ENCODE results near the gene YTHDF2.
"Not testable (repeated sequence)": the region's sequence is repeated elsewhere in the genome, so short reads cannot be mapped to it uniquely, and the experiment has no call there.

YTHDF2 gene

DNA sequence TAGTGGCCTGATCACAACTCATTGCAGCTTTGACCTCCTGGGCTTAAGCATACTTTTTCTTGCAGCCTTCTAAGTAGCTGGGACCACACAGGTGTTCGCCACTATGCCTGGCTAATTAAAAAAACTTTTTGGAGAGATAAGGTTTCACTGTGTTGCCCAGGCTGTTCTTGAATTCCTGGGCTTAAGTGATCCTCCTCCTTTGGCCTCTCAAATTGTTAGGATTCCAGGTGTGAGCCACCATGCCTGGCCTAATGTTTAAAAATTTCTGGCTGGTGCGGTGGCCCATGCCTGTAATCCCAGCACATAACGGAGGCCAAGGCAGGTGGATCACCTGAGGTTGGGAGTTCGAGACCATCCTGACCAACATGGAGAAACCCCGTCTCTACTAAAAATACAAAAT is 24.4 kb downstream of the YTHDF2 start:
- DNase-seq: no peak

DNA sequence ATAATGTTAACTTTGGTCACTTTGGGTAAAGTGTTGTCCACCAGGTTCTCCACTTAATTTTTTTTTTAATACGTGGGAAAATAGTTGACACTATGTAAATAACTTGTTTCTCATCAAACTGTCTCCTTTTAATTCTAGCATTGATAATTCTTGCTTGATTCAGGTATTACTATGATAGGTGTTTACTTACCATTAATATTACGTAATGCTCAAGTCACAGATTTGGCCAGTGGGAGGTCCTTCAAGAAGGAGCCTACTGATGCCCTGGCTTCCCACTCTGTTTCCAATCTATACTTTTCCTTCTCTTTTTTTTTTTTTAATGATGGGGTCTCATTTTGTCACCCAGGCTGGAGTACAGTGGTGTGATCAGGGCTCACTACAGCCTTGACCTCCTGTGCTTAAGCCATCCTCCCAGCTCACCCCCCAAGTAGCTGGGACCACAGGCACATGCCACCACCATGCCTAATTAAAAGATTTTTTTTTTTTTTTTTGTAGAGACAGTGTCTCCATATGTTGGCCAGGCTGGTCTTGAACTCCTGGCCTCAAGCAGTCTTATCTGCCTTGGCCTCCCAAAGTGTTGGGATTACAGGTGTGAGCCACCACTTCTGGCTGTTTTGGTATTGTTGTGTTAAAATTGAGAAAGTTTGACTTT is 29.9 kb downstream of the YTHDF2 start:
- no peak for DNase-seq

DNA sequence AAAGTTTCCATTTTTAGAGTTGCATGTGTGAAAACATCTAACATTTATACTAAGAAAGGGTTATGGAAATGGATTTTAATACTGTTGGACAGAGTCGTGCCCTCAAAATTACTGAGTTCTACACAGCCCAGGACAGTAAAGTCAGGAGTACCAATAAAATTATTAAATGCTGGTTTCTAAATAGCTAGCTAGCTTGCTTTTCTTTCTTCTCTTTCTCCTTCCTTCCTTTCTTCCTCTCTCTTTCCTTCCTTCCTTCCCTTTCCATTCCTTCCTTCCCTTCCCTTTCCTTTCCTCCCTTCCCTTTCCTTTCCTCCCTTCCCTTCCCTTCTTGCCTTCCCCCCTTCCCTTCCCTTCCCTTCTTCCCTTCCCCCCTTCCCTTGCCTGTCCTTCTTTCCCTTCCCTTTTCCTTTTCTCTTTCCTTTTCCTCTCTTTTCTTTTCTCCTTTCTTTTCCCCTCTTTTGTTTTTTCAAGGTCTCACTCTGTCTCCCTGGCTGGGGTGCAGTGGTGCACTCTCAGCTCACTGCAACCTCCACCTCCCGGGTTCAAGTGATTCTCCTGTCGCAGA is 33.9 kb downstream of the YTHDF2 start:
- DNase-seq: no peak

DNA sequence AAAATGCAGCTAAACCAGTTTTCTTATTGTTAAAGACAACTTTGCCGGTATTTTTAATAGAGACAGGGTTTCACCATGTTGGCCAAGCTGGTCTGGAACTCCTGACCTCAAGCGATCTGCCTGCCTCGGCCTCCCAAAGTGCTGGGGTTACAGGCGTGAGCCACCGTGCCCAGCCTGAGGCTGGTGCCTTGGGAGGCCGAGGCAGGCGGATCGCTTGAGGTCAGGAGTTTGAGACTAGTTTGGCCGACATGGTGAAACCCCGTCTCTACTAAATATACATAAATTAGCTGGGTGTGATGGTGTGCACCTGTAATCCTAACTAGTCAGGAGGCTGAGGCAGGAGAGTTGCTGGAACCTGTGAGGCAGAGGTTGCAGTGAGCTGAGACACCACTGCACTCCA is 35.2 kb downstream of the YTHDF2 start:
- not testable (repeated sequence) for DNase-seq

DNA sequence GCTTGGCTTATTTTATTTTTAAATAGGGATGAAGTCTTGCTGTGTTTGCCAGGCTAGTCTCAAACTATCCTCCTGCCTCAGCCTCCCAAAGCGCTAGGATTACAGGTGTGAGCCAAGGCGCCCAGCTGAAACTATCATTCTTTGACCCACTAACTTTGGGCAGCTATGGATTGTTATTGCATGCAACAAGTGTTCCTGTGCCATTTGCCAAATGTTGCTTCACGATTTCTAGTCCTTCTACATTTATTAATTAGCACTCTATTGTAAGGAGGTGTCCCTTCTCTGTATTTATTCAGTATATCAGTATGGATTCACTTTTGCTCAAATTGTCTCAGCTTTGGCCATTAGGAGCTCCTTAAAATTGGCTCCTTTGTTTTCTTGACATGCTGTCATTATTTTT is 36.4 kb downstream of the YTHDF2 start:
- DNase-seq: no peak

DNA sequence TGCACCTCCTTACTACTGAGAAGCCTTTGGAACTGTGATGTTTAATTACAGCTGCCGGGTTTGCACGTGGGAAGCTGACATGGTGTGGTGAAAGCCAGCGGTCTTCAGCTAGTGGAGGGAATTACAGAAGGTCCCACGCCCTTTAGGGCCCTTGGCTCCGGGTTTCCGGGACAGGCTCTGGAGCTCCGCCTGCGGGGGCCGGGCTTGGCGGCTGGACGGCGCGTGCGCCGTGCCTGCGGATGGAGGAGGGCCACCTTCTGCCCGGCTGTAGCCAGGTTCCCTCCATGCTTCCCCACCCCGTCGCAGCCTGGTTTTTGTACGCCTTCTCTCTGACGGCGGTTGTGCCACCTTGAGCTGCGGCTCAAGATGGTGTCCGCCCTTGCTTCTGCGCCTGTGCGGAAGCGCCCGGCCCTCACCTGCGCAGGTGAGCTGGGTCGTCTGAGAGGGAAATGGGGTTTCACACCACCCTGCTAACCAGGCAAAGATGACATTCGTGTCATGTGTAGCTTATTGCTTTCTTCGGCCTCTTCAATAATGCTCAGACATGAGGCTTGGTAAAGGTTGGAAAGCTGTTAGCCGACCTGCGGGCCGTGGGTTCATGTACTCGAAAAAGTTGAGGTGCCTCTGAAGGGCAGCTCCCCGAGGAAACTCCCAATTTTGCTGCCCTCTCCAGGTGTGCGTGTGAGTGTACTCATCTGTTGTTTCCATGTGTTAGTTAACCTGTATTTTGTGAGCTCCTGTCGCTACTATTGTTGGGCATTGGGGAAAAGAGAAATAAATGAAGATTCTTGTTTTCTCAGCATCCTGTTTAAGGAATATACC is 38.6 kb downstream of the YTHDF2 start:
- DNase-seq: peak; percentile 82

DNA sequence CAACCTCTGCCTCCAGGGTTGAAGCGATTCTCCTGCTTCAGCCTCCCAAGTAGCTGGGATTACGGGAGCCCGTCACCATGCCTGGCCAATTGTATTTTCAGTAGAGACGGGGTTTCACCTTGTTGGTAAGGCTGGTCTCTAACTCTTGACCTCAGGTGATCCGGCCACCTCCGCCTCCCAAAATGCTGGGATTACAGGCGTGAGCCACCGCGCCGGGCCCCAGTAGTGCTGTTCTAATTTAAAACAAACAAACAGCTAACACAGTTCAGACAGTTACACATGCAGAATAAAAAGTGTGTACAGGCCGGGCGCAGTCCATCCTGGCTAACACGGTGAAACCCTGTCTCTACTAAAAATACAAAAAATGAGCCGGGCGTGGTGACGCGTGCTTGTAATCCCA is 39.6 kb downstream of the YTHDF2 start:
- DNase-seq: no peak

DNA sequence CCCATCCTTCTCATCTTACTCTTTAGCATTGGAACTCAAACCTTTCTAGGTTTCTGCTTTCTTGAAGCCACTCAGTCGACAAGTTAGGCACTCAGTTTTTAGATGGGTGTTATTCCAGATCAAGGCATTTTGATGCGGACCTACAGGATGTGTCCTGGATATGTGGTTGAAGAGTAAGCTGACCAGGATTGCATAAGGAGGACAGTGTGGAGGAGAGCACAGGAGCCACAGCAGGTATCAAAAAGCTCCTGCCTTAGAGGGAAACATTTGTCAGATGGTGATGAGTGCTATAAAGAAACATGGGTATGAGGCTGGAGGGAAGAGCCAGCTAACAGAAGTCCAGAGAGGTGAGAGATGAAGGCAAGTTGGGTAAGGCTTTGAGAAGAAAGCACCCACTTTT is 41.3 kb downstream of the YTHDF2 start:
- no peak for DNase-seq

DNA sequence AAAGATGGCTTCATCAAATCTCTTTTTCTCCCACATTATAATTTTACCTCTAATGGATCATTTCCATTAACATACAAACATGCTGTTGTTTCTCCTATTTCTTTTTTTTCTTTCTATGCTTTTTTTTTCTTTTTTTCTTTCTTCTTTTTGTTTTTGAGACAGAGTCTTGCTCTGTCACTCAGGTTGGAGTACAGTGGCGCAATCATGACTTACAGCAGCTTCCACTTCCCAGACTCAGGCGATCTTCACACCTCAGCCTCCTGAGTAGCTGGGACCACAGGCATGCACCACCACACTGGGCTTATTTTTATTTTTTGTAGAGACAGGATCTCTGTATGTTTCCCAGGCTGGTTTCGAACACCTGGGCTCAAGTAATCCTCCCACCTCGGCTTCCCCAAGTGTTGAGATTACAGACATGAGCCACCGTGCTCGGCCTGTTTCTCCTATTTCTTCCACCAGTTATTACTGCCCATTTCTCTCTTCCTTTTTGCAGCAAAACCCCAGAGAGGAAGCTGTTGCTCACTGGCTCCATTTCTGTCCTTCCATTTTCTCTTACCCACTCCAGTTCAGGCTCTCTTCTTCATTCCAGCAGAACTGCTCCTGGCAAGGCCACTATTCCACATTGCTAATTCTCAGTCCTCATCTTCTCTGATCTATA is 43.1 kb downstream of the YTHDF2 start:
- DNase-seq: no peak

DNA sequence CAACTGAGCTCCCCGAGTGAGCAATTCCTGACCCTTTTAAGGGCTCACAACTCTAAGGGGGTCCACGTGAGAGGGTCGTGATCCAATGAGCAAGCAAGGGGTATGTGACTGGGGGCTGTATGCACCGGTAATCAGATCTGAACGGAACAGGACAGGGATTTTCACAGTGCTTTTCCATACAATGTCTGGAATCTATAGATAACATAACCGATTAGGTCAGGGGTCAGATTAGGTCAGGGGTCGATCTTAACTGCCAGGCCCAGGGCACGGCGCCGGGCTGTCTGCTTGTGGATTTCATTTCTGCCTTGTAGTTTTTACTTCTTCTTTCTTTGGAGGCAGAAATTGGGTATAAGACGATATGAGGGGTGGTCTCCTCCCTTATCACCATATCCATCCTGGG is 44.6 kb downstream of the YTHDF2 start:
- DNase-seq: no peak

DNA sequence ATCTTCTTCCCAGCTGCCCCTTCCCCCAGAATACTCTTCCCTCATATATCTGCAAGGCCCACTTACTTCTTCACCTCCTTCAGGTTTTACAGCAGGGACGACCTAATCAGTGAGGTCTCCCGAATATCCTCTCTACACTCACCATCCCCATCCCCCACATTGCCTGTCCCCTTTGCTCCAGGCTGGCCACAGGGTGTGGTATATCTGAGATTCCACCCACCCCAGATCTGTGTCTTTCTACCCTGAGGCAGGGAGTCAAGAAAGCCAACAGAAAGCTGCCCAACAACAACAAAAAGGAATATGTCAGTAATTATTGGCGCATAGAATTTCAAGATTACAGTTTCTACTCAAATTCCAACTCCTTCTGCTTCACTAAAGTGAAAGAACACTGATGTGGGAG is 45.3 kb downstream of the YTHDF2 start:
- DNase-seq: no peak

DNA sequence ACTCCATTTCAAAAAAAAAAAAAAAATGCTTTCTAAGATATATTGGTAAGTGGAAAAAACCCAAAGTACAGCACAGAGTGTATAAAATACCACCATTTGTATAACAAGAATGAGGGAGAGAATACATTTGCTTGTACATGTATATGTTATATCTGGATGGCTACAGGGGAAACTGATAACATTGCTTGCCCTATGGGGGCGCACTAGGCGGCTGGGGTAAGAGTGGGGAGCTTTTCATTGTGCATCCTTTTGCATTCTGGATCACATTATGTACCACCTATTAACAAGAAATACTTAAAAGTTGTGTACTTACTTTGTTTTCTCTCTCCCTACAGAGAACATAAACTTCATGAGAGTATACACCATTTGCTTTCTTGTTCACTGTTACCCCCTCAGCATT is 46.6 kb downstream of the YTHDF2 start:
- no peak for DNase-seq

DNA sequence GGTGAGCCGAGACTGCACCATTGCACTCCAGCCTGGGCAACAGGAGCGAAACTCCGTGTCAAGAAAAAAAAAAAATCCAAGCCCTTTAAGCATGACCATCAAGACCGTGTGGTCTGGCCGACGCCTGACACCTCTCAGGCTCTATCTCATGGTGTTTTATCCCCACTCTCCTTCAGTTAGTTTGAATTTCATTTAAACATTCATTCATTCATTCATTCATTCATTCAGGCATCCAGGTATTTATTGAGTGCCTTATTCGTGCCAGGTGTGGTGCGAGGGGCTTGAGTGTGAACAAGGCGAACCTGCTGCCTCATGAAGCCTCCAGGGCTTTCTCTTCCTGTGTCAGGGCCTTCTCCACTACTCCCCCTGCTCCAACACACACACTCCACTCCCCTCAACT is 52.7 kb downstream of the YTHDF2 start:
- DNase-seq: no peak

DNA sequence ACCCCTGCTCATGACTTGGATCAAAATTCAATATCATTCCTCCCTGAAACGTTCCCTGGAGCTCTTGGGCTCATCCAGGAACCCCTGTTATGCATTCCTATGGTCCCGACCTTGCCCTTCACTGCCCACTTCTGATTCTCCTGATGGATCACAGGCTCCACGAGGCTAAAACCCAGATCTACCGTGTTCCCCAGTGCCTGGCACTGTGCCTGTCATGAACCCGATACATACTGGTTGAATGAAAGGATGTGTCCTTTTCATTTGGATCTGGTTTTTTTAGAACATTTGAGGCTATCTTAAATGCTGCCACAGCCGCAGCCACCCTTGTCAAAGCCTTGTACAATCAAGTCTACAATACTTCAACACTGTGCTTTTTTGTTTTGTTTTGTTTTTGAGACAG is 53.1 kb downstream of the YTHDF2 start:
- DNase-seq: no peak

DNA sequence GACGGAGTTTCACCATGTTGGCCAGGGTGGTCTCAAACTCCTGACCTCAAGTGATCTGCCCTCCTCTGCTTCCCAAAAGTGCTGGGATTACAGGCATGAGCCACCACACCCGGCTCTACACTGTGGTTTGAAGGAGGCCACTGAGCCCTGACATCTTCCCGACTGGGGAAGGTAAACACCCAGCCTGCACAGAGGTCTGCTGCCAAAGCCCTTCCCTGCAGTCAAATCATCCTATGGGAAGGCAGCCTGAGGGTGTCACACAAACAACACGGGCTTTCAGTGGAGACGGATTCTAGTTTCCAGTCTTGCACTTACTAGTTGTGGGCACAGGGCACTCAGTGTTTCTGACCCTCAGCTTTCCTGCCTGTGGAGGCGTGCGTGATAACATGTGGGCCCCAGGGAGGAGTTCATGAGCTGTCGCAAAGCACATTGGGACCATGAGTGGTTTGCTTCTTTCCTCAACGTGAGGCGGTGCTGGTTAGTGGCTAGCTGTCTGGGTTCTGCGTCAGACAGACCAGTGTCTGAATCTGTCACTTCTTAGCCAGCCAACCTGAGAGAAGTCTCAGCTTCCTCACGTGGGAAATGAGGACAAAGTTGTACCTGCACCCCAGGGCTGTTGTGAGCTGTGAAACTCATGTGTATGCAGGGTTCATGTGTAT is 53.8 kb downstream of the YTHDF2 start:
- no peak for DNase-seq

DNA sequence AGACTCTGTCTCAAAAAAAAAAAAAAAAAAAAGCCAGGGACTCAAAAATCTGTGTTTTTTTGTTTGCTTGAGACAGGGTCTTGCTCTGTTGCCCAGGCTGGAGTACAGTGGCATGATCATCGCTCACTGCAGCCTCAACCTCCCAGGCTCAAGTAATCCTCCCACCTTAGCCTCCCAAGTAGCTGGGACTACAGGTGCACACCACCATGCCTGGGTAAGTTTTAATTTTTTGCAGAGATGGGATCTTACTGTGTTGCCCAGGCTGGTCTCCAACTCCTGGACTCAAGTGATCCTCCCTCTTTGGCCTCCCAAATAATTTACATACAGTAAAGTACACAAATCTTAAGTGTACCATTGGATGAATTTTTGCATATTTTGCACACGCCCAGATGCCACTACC is 55.2 kb downstream of the YTHDF2 start:
- DNase-seq: not testable (repeated sequence)

DNA sequence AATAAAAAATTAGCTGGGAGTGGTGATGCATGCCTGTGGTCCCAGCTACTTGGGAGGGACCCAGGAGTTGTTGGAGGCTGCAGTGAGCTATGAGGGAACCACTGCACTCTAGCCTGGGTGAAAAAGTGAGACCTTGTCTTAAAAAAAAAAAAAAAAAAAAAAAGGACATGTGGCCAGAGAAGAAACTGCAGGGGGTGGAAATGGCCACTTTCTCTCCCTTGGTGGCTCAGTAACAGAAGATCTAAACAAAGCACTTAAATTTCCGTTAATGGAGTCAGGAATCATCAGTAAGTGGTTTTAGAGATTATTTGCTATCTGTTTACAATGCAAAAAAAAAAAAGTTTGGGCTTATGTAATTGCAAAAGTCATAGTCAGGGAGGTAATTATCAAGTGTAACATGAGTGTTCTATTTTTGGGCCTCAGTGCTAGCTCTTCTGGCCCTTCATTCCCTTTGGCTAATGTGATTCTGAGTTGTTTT is 55.9 kb downstream of the YTHDF2 start:
- DNase-seq: no peak

DNA sequence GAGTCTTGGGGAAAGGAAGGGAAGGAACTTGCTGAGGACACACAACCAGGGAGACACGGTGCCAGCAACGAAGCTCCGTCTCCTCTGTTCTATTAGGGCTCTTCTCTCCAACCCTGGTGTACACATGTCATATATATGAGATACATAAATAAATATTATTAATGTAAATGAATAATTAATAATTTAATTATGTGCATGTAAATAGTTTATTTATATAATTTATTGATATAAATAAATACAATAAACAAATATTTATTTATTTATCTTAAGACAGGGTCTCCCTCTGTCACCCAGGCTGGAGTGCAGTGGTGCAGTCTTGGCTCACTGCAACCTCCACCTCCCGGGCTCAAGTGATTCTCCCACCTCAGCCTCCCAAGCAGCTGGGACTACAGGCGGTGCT is 57.8 kb downstream of the YTHDF2 start:
- not testable (repeated sequence) for DNase-seq

DNA sequence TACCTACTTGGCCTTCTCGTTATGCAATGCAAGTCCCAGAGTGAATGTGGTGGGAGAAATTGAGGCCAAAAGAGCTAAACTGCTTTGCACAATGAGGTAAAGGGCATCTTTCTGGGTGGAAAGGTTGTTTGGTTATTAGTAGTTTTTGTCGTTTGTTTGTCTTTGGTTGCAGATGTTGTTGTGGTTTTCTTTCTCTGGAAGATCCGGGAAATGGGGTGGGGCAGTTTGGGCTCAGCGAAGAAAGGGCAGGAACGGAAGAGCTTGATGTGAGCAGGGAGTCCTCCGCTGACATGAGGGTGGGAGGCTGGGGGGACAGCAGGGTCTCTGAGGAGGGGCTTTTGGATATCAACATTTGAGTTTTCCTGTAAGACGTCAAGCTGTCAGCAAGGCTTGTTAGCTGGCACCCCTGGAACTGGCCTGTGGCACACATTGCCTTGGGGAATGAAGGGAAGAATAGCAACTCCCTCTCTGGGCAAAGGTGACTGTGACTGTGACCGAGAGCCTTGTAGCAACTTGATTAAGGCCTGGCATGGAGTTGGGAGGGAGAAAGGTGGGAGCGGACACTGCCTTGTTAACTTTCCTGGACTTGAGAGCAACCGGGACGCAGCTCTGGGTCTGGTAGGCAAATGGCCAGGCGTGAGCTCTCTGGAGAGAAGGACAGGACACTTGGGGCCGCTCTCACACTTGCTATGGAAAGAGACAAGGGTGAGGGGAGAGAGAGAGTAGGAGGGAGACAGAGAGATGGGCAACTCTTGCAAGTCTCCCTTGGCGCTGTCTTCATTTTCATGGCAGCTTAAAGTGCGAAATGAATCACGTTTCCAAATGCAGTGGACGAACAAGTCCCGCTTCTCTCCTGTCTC is 59.8 kb downstream of the YTHDF2 start:
- DNase-seq: no peak

DNA sequence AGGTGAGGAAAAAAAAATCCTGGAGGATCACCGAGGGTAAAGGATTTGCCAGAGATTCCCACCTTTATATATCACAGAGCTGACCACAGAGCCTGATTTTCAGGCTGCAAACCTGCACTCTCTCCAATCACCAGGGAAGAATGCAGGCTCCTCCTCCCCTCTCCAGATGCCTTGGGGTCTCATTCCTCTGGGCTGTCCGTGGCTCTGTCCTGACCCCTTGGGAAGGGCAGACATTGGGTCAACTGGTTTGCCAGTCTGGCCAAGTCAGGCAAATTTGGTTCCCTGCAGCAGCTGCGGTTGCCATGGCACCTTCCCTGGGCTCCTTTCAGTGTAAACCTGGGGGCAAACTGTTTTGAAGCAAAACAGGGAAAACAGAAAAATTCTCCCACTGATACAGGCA is 63.6 kb downstream of the YTHDF2 start:
- no peak for DNase-seq

DNA sequence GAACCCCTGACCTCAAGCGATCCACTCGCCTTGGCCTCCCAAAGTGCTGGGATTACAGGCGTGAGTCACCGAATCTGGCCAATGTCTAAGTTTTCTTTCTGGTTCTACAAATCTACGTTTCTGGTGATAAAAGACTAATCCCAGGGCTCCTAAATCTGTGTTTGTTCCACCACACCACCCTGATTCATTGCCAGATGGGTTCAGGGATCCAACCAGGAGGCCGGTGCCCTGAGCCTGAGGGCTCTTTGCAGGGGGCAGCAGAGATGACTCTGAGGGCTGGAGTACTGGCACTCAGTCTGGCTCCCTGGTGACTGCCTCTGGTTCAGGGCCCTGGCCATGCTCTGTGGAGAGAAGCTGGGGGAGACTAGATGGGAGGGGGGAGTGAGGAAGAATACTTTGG is 64.7 kb downstream of the YTHDF2 start:
- DNase-seq: no peak

DNA sequence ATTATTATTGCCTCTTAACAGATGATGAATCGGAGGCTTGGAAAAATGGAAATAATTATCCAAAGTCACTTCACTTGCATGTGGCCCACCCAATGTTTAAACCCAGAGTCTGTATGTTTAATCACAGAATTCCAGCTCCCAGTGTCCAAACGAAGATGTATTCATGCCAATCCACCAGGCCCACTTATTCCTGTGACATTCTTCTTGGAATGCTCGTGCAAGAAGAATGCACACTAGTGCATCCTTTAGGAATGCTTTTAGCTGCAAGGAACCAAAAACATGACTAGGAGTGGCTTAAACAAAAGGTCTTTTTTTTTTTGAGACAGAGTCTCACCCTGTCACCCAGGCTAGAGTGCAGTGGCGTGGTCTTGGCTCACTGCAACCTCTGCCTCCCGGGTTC is 66.3 kb downstream of the YTHDF2 start:
- DNase-seq: no peak

Data from CD4-positive, alpha-beta T cell treated with Interleukin-21 for 1 hour (primary cell).